CD4-positive, alpha-beta T cell (primary cell): ENCODE results near the gene PADI1. TPM values are rescaled to one million over a fixed set of nuclear protein-coding genes. Genes with fewer than 3 reads are reported as not detected.

Experiments used
- ATAC-seq: fragments of 200-7000 bp; cut with Tn5 transposase; one replicate; pipeline ENCODE4 v1.10.0; 2022; ENCODE audit warnings: mild to moderate bottlenecking; ENCODE audit not compliant: poor library complexity
- CTCF ChIA-PET: fragments of 350-600 bp; sonication (Branson Sonifier 250); formaldehyde crosslinking; loops from one replicate; lab custom pipeline; 2021; ENCODE audit warnings: antibody characterized with exemption, inconsistent platforms; lab: Charles Lee
- POLR2A ChIA-PET: fragments of 350-600 bp; sonication (Branson Sonifier 250); formaldehyde crosslinking; loops from one replicate; lab custom pipeline; 2021; ENCODE audit warnings: antibody characterized with exemption, inconsistent platforms; lab: Charles Lee
- DNase-seq, 14 experiments: peaks; one replicate each; pipeline ENCODE4 v3.0.0-alpha.2; 2013 to 2020; ENCODE audit warnings: mixed read lengths in 2 of 14
- H3K27ac ChIP-seq, 2 donors: one replicate each; pipeline versions ENCODE4 v1.5.1 to v1.7.0; 2013; ENCODE audit warnings: low read length in 2 of 2, low read depth in 1 of 2, mild to moderate bottlenecking in 1 of 2
- H3K27me3 ChIP-seq, 2 experiments: 1 replicate in 1 of 2; 2 replicates in 1 of 2; pipeline versions ENCODE4 v1.6.1 to v1.7.0; 2013; ENCODE audit warnings: low read length in 2 of 2, control low read depth in 1 of 2, mild to moderate bottlenecking in 1 of 2, moderate library complexity in 1 of 2; ENCODE audit not compliant: insufficient read depth in 2 of 2, control insufficient read depth in 1 of 2
- H3K36me3 ChIP-seq: one replicate; pipeline ENCODE4 v1.6.1; 2013; ENCODE audit warnings: low read length, control low read depth; ENCODE audit not compliant: insufficient read depth
- H3K4me1 ChIP-seq: one replicate; pipeline ENCODE4 v1.6.1; 2013; ENCODE audit warnings: low read length, control low read depth; ENCODE audit not compliant: insufficient read depth
- H3K4me3 ChIP-seq: one replicate; pipeline ENCODE4 v1.5.1; 2013; ENCODE audit warnings: mild to moderate bottlenecking, low read length, moderate library complexity
- H3K9me3 ChIP-seq, 2 experiments: 1 replicate in 1 of 2; 2 replicates in 1 of 2; pipeline versions ENCODE4 v1.6.1 to v1.7.0; 2013; ENCODE audit warnings: low read length in 2 of 2, mild to moderate bottlenecking in 2 of 2, control low read depth in 1 of 2, moderate library complexity in 1 of 2; ENCODE audit not compliant: control insufficient read depth in 1 of 2, insufficient read depth in 1 of 2
- H3K27ac Mint-ChIP-seq: one replicate; pipeline ENCODE4 v1.8.0; 2020; ENCODE audit warnings: mixed read lengths
- H3K27me3 Mint-ChIP-seq: one replicate; pipeline ENCODE4 v1.8.0; 2021; ENCODE audit warnings: mixed read lengths
- H3K36me3 Mint-ChIP-seq: one replicate; pipeline ENCODE4 v1.8.0; 2021; ENCODE audit warnings: low read depth, mixed read lengths
- H3K4me1 Mint-ChIP-seq: one replicate; pipeline ENCODE4 v1.8.0; 2021; ENCODE audit warnings: low read depth, mixed read lengths
- H3K4me3 Mint-ChIP-seq: one replicate; pipeline ENCODE4 v1.8.0; 2020; ENCODE audit warnings: mild to moderate bottlenecking, mixed read lengths
- H3K9me3 Mint-ChIP-seq: one replicate; pipeline ENCODE4 v1.8.0; 2020; ENCODE audit warnings: mixed read lengths
- CTCF ChIP-seq: fragments of 200-600 bp; IDR thresholded peaks from one replicate; pipeline ENCODE4 v1.8.0; 2022; ENCODE audit warnings: antibody characterized with exemption, mild to moderate bottlenecking
- intact Hi-C, 2 experiments: fragments of 100-400 bp; cut with DNase I in 1 of 2; cut with micrococcal nuclease in 1 of 2; formaldehyde crosslinking; loops; one replicate each; pipeline versions ENCODE4 v1.15.1 to v1.9.0; 2023 to 2025; cut with DNase I, micrococcal nuclease
- total RNA-seq, 174 experiments: library from RNA in 2 of 174; stranded (reverse) in 2 of 174; gene quantifications; one replicate each; pipeline ENCODE4 v1.2.3 and lab custom pipeline; 2021 to 2026

Gene PADI1
- total RNA-seq, 2 experiments from 2014 or later, result not detected

GRCh38 chr1:17258116-17258757 lies 53.3 kb downstream of the PADI1 start:
- Histone ChIP-seq H3K9me3 (peaks cover 0 to 6% of the 10 kb centered on the region in 2 experiments), H3K4me3 (no peak overlapping the region), H3K27ac (no peak overlapping the region), H3K27me3 (no peaks in the 10 kb centered on the region), H3K4me1 (no peaks in the 10 kb centered on the region), H3K36me3 (no peaks in the 10 kb centered on the region)
- no peak overlapping the region for H3K4me3 Mint-ChIP-seq
- CTCF ChIA-PET, result no interaction called here
- no peaks in the 10 kb centered on the region for H3K9me3 Mint-ChIP-seq
- TF ChIP-seq CTCF, result no peak
- H3K36me3 Mint-ChIP-seq, result no peaks in the 10 kb centered on the region
- POLR2A ChIA-PET, result no interaction called here
- no peak overlapping the region for H3K27ac Mint-ChIP-seq
- no peaks in the 10 kb centered on the region for H3K4me1 Mint-ChIP-seq
- intact Hi-C loops, result no loop called here
- peaks cover 23% of the 10 kb centered on the region for H3K27me3 Mint-ChIP-seq
- DNase-seq, result no peak
- no peak for ATAC-seq

- DNase-seq (no peak), ATAC-seq (no peak)
- Mint-ChIP-seq H3K9me3 (no peaks in the 10 kb centered on the region), H3K36me3 (no peaks in the 10 kb centered on the region), H3K4me1 (no peaks in the 10 kb centered on the region), H3K27ac (no peak overlapping the region), H3K27me3 (peaks cover 23% of the 10 kb centered on the region), H3K4me3 (no peak overlapping the region)
- no peak for TF ChIP-seq CTCF
- no peaks in the 10 kb centered on the region for H3K27me3 ChIP-seq
- H3K9me3 ChIP-seq, result peaks cover 0 to 6% of the 10 kb centered on the region in 2 experiments
- H3K4me1 ChIP-seq, result no peaks in the 10 kb centered on the region
- H3K27ac ChIP-seq, result no peak overlapping the region
- ChIA-PET POLR2A (no interaction called here), CTCF (no interaction called here)
- intact Hi-C loops, result no loop called here
- no peak overlapping the region for H3K4me3 ChIP-seq
- no peaks in the 10 kb centered on the region for H3K36me3 ChIP-seq
These were observed 53.8 kb downstream of the PADI1 start for GRCh38 chr1:17258758-17259130.

- DNase-seq, result no peak
These were observed 54.4 kb downstream of the PADI1 start for GRCh38 chr1:17259233-17259873.

More at GRCh38 chr1:17259233-17259873, 54.4 kb downstream of the PADI1 start:
- H3K4me1 Mint-ChIP-seq, result no peaks in the 10 kb centered on the region
- no peak overlapping the region for H3K27ac Mint-ChIP-seq
- Histone ChIP-seq H3K27me3 (no peaks in the 10 kb centered on the region), H3K4me1 (no peaks in the 10 kb centered on the region), H3K9me3 (peaks cover 0 to 6% of the 10 kb centered on the region in 2 experiments), H3K27ac (no peak overlapping the region), H3K4me3 (no peak overlapping the region), H3K36me3 (no peaks in the 10 kb centered on the region)
- intact Hi-C loops, result no loop called here
- H3K4me3 Mint-ChIP-seq, result no peak overlapping the region
- ChIA-PET CTCF (no interaction called here), POLR2A (no interaction called here)
- no peaks in the 10 kb centered on the region for H3K9me3 Mint-ChIP-seq
- no peak for ATAC-seq
- no peak for TF ChIP-seq CTCF
- H3K36me3 Mint-ChIP-seq, result no peaks in the 10 kb centered on the region
- H3K27me3 Mint-ChIP-seq, result peaks cover 23% of the 10 kb centered on the region
